Osteoblast (primary cell): ENCODE data around the gene GABRR3. TPM values are rescaled to one million over a fixed set of nuclear protein-coding genes. Genes with fewer than 3 reads are reported as not detected.

Experiments used
- DNase-seq: peaks from one replicate; pipeline ENCODE4 v3.0.0; 2011; ENCODE audit warnings: low spot score, mixed read lengths; ENCODE audit not compliant: insufficient read length; ENCODE audit errors: missing footprints
- H2AFZ ChIP-seq: 2 replicates; pipeline ENCODE4 v1.6.0; 2011; ENCODE audit warnings: mild to moderate bottlenecking, low read length
- H3K27ac ChIP-seq: 2 replicates; pipeline ENCODE4 v1.5.1; 2011; ENCODE audit warnings: mild to moderate bottlenecking, low read depth, low read length, moderate library complexity
- H3K27me3 ChIP-seq: 2 replicates; pipeline ENCODE4 v1.6.0; 2012; ENCODE audit warnings: mild to moderate bottlenecking, control low read depth, inconsistent platforms, low read length, moderate library complexity; ENCODE audit not compliant: insufficient read depth
- H3K36me3 ChIP-seq: 2 replicates; pipeline ENCODE4 v1.5.1; 2011; ENCODE audit warnings: mild to moderate bottlenecking, low read length, control low read depth, moderate library complexity; ENCODE audit not compliant: insufficient read depth
- H3K4me1 ChIP-seq: 2 replicates; pipeline ENCODE4 v1.5.1; 2011; ENCODE audit warnings: mild to moderate bottlenecking, low read length, control low read depth, moderate library complexity; ENCODE audit not compliant: insufficient read depth
- H3K4me2 ChIP-seq: 2 replicates; pipeline ENCODE4 v1.6.0; 2011; ENCODE audit warnings: mild to moderate bottlenecking, low read length; ENCODE audit not compliant: insufficient read depth
- H3K4me3 ChIP-seq: fragments of 200-600 bp; sonication (generic); 3 replicates; pipeline ENCODE4 v1.5.1; 2012; ENCODE audit warnings: mild to moderate bottlenecking, low read length, inconsistent platforms; ENCODE audit not compliant: insufficient read depth
- H3K79me2 ChIP-seq: 2 replicates; pipeline ENCODE4 v1.6.0; 2012; ENCODE audit warnings: mild to moderate bottlenecking, low read length, control low read depth, inconsistent platforms; ENCODE audit not compliant: insufficient read depth
- H3K9me3 ChIP-seq: 2 replicates; pipeline ENCODE4 v1.5.1; 2011; ENCODE audit warnings: low read depth, low read length, control low read depth
- H4K20me1 ChIP-seq: 2 replicates; pipeline ENCODE4 v1.6.0; 2012; ENCODE audit warnings: mild to moderate bottlenecking, low read length, control low read depth; ENCODE audit not compliant: insufficient read depth
- total RNA-seq: library from RNA; depleted of rRNA; stranded (reverse); fragments of >200 nt; gene quantifications from 2 replicates; pipeline ENCODE4 v1.2.3, GENCODE V29; 2012
- TF ChIP-seq, protein P1 (sequence below): IDR thresholded peaks from 2 replicates; pipeline ENCODE4 v1.5.1; 2011; ENCODE audit warnings: mild to moderate bottlenecking, low read depth, low read length, moderate library complexity; ENCODE audit errors: extremely low read depth

The GABRR3 gene
- total RNA-seq, 1 donor: not detected

DNA sequence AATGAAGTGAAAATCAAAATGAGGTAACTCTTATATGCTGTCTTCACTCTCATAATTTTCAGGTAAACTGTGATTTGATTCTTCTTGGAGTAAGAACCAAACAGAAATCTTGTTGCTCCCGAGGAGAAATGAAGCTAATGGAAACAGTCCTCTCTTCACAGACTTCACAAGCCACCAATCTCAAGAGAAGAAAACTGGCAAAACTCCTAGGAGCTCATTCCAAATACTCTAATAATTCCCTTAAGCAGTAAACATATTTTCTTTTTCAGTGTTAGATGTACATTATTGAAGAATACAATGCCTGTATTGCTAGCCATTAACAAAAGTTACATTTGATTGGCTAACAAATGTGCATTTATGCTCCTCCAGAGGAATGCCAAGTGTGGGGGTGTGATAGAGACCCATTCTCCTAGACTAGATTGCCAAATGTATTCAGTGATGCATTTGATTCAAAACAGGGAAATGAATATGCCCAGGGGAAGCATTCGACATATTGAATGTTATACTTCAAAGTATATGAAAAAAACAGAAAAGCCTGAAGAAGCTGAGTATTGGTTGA lies 51.1 kb downstream of the GABRR3 start:
- H3K27ac ChIP-seq: no peak overlapping the region
- no peak overlapping the region for H3K4me3 ChIP-seq
- no peaks in the 10 kb centered on the region for H4K20me1 ChIP-seq
- H3K4me1 ChIP-seq: no peaks in the 10 kb centered on the region
- H2AFZ ChIP-seq: no peak overlapping the region
- no peaks in the 10 kb centered on the region for H3K9me3 ChIP-seq
- no peaks in the 10 kb centered on the region for H3K79me2 ChIP-seq
- TF ChIP-seq, protein P1, sequence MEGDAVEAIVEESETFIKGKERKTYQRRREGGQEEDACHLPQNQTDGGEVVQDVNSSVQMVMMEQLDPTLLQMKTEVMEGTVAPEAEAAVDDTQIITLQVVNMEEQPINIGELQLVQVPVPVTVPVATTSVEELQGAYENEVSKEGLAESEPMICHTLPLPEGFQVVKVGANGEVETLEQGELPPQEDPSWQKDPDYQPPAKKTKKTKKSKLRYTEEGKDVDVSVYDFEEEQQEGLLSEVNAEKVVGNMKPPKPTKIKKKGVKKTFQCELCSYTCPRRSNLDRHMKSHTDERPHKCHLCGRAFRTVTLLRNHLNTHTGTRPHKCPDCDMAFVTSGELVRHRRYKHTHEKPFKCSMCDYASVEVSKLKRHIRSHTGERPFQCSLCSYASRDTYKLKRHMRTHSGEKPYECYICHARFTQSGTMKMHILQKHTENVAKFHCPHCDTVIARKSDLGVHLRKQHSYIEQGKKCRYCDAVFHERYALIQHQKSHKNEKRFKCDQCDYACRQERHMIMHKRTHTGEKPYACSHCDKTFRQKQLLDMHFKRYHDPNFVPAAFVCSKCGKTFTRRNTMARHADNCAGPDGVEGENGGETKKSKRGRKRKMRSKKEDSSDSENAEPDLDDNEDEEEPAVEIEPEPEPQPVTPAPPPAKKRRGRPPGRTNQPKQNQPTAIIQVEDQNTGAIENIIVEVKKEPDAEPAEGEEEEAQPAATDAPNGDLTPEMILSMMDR: no peak
- no peak for DNase-seq
- no peaks in the 10 kb centered on the region for H3K27me3 ChIP-seq
- H3K4me2 ChIP-seq: no peak overlapping the region
- no peaks in the 10 kb centered on the region for H3K36me3 ChIP-seq

DNA sequence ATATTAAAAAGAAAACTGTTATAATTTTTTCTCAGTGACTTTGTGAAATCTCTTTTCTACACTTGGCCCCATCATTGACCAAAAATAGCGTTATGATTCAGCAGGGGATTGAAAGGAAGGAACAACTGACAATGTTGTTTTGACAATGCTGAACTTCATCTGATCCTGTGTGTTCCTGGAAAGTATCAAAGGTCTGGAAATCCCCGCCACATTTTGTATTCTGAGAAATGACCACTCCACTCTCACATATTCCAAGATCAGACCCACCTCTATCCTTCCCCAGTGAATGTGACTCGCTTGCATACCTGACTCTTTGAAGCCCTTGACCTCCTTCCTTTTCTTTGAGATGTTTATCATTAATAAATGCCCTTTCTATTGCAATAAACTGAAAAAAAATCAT lies 53.2 kb downstream of the GABRR3 start:
- H3K27ac ChIP-seq: no peak overlapping the region
- no peaks in the 10 kb centered on the region for H4K20me1 ChIP-seq
- H3K79me2 ChIP-seq: no peaks in the 10 kb centered on the region
- no peaks in the 10 kb centered on the region for H3K9me3 ChIP-seq
- no peak overlapping the region for H2AFZ ChIP-seq
- TF ChIP-seq, protein P1: no peak
- H3K4me3 ChIP-seq: no peak overlapping the region
- H3K36me3 ChIP-seq: no peaks in the 10 kb centered on the region
- H3K4me1 ChIP-seq: no peaks in the 10 kb centered on the region
- no peaks in the 10 kb centered on the region for H3K27me3 ChIP-seq
- DNase-seq: no peak
- H3K4me2 ChIP-seq: no peak overlapping the region

DNA sequence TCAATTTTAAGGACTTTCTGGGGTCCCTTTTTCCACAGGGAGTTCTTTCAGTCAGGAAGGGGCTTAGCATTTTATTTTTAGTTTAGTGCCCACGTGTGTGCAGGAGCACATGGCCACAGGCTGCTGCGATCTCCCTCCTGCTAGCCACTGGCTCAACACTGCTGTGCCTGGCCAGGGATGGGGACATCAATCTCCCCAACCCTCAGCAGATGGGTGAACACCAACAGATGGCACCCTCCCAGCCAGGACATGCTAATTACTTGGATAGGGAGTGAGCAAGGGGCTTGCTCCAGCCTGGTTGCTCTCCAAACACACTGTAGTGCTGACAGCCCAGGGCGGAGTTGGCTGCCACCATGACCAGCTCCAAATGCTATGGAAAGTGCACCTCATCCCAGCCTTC lies 55.5 kb downstream of the GABRR3 start:
- no peak for DNase-seq
- Histone ChIP-seq H3K4me2 (no peak overlapping the region), H3K4me3 (no peak overlapping the region), H3K79me2 (no peaks in the 10 kb centered on the region), H3K27me3 (no peaks in the 10 kb centered on the region), H2AFZ (no peak overlapping the region), H4K20me1 (no peaks in the 10 kb centered on the region), H3K36me3 (no peaks in the 10 kb centered on the region), H3K27ac (no peak overlapping the region), H3K9me3 (no peaks in the 10 kb centered on the region), H3K4me1 (no peaks in the 10 kb centered on the region)
- TF ChIP-seq, protein P1: no peak

DNA sequence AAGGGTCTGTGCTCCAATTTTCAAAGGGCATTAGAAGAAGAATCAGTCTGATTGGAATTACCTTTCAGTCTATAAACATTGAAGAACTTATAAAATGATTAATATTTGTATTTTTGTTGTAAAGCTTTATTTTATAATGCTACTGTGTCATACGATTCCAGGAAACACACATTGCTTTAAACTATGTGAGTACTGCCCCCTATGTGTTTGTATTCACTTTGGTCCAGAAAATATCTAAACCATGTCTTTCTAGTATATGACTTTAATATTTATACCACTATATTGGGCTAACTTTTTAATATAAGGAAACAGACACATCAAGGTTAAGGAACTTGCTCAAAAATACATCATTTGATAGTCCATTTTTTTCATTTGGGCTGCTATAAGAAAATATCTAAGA lies 59.6 kb downstream of the GABRR3 start:
- Histone ChIP-seq H3K4me1 (peaks cover 9% of the 10 kb centered on the region), H3K79me2 (peaks cover 14% of the 10 kb centered on the region), H3K36me3 (no peaks in the 10 kb centered on the region), H2AFZ (no peak overlapping the region), H3K27me3 (no peaks in the 10 kb centered on the region), H3K27ac (no peak overlapping the region), H3K4me3 (no peak overlapping the region), H3K4me2 (no peak overlapping the region), H3K9me3 (no peaks in the 10 kb centered on the region), H4K20me1 (no peaks in the 10 kb centered on the region)
- TF ChIP-seq, protein P1: peak; percentile 45
- no peak for DNase-seq
